ENCODE results near the gene NFKBIE.

NFKBIE gene

GRCh38 chr6:44297063-44298038 lies 32.0 kb upstream of the NFKBIE start:
- no peak for DNase-seq

- no peak for DNase-seq
Measured at GRCh38 chr6:44294832-44295791, 29.8 kb upstream of the NFKBIE start.

- no peak for DNase-seq
Measured at GRCh38 chr6:44292661-44293365, 27.5 kb upstream of the NFKBIE start.

- DNase-seq = no peak
Measured at GRCh38 chr6:44291841-44292240, 26.5 kb upstream of the NFKBIE start.

GRCh38 chr6:44289726-44290260 lies 24.4 kb upstream of the NFKBIE start:
- DNase-seq = no peak

GRCh38 chr6:44286747-44287146 lies 21.4 kb upstream of the NFKBIE start:
- no peak for DNase-seq

- DNase-seq = no peak
Measured at GRCh38 chr6:44286285-44286565, 20.9 kb upstream of the NFKBIE start.

- DNase-seq = peak in 1 of 2 experiments; percentile 49
Measured at GRCh38 chr6:44285552-44286284, 20.4 kb upstream of the NFKBIE start.

GRCh38 chr6:44284867-44285266 lies 19.5 kb upstream of the NFKBIE start:
- no peak for DNase-seq

GRCh38 chr6:44284121-44284520 lies 18.8 kb upstream of the NFKBIE start:
- DNase-seq = peak; percentile 76 to 89

GRCh38 chr6:44278774-44279697 lies 13.7 kb upstream of the NFKBIE start:
- no peak for DNase-seq

GRCh38 chr6:44278315-44278714 lies 13.0 kb upstream of the NFKBIE start:
- DNase-seq = no peak

GRCh38 chr6:44277763-44278162 lies 12.4 kb upstream of the NFKBIE start:
- no peak for DNase-seq

GRCh38 chr6:44276667-44277640 lies 11.6 kb upstream of the NFKBIE start:
- no peak for DNase-seq

GRCh38 chr6:44275749-44276648 lies 10.6 kb upstream of the NFKBIE start:
- DNase-seq = no peak

GRCh38 chr6:44275271-44275748 lies 10.0 kb upstream of the NFKBIE start:
- DNase-seq = no peak

- no peak for DNase-seq
Measured at GRCh38 chr6:44273617-44274016, 8.3 kb upstream of the NFKBIE start.

GRCh38 chr6:44272999-44273566 lies 7.7 kb upstream of the NFKBIE start:
- no peak for DNase-seq

Measured in AML-193 (cell line).